Lung (tissue), 12 donors: ENCODE measurements around the gene IGFBP1. TPM values are rescaled to one million over a fixed set of nuclear protein-coding genes. Genes with fewer than 3 reads are reported as not detected.

Source experiments
- ATAC-seq: fragments of 200-7000 bp; cut with Tn5 transposase; one replicate; pipeline ENCODE4 v1.9.1; 2020; ENCODE audit warnings: moderate number of reproducible peaks; ENCODE audit not compliant: insufficient read depth, low FRiP score
- DNase-seq, 3 donors: peaks; one replicate each; pipeline ENCODE4 v3.0.0-alpha.2; 2013 to 2017
- H3K27ac ChIP-seq, 2 donors: one replicate each; pipeline ENCODE4 v1.5.1; 2013; ENCODE audit warnings: mild to moderate bottlenecking in 2 of 2, moderate library complexity in 2 of 2, control low read depth in 1 of 2, inconsistent platforms in 1 of 2, low read depth in 1 of 2, low read length in 1 of 2
- H3K27me3 ChIP-seq, 3 donors: one replicate each; pipeline ENCODE4 v1.5.1; 2013; ENCODE audit warnings: low read length in 2 of 3; ENCODE audit not compliant: control insufficient read depth in 3 of 3, insufficient read depth in 3 of 3
- H3K36me3 ChIP-seq, 4 donors: one replicate each; pipeline ENCODE4 v1.5.1; 2013; ENCODE audit warnings: low read length in 4 of 4, mild to moderate bottlenecking in 1 of 4, moderate library complexity in 1 of 4; ENCODE audit not compliant: control insufficient read depth in 4 of 4, insufficient read depth in 4 of 4
- H3K4me1 ChIP-seq, 5 donors: one replicate each; pipeline ENCODE4 v1.5.1; 2013; ENCODE audit warnings: low read length in 5 of 5, mild to moderate bottlenecking in 2 of 5, moderate library complexity in 1 of 5; ENCODE audit not compliant: control insufficient read depth in 5 of 5, insufficient read depth in 5 of 5
- H3K4me3 ChIP-seq: one replicate; pipeline ENCODE4 v1.5.1; 2013; ENCODE audit warnings: mild to moderate bottlenecking, control low read depth, moderate library complexity
- H3K9ac ChIP-seq, 2 donors: one replicate each; pipeline ENCODE4 v1.5.1; 2013; ENCODE audit warnings: low read length in 2 of 2, control low read depth in 1 of 2; ENCODE audit not compliant: insufficient read depth in 1 of 2
- H3K9me3 ChIP-seq, 4 donors: one replicate each; pipeline ENCODE4 v1.5.1; 2013; ENCODE audit warnings: low read length in 3 of 4, mild to moderate bottlenecking in 1 of 4, moderate library complexity in 1 of 4; ENCODE audit not compliant: control insufficient read depth in 4 of 4, insufficient read depth in 3 of 4
- WGBS, 2 donors: extraction: QIAGEN DNeasy Blood & Tissue Kit; methylation state at CpG; one replicate each; pipeline ENCODE4 v1.1.7; 2013; 5-methylcytosine and 5-hydroxymethylcytosine counted together
- polyA plus RNA-seq, 2 donors: library from polyadenylated mRNA; stranded (reverse); fragments of 200-250 nt; gene quantifications; one replicate each; pipeline ENCODE4 v1.2.1, GENCODE V29; 2013
- total RNA-seq, 2 donors: library from RNA; depleted of rRNA in 1 of 2; stranded (reverse); fragments of >200 nt in 1 of 2; gene quantifications; one replicate each; pipeline ENCODE4 v1.2.1, GENCODE V29; 2014 to 2021
- TF ChIP-seq, protein P1 (sequence below): IDR thresholded peaks from 2 replicates; pipeline ENCODE4 v1.5.1; 2012; ENCODE audit warnings: mild to moderate bottlenecking; ENCODE audit errors: control extremely low read depth, extremely low read depth
- donor health status: control.
- donor health status: control.
- donor health status: Bipolar disorder and iron deficiency.
- donor health status: healthy.
- donor health status: DM: yes; HTN: yes; CAD: no.

The IGFBP1 gene
- total and polyA plus RNA-seq, 4 donors, result 0.06 TPM; not detected in 3

DNA sequence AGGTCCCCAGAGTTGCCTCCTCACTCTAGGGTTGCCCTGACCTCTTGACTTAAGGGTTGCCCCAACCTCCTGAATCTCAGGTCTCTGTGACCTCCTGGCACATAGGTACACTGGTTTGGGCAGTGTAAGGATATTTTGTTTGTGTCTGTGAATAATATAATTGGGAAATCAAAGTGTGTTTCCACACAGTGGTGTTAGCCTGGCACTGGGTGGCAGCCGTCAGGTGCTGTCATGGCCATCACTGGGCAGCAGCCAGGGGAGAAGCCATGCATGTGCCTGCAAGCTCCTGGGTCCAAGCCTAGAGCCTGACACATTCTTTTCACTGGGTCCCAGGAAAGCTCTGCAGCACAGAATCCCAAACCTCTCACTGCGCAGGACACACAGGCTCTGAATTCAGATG is 11.8 kb upstream of the IGFBP1 start:
- Histone ChIP-seq H3K4me1 (no peaks in the 10 kb centered on the region), H3K27ac (no peak overlapping the region), H3K9ac (no peak overlapping the region), H3K9me3 (peaks cover 0 to 15% (median 2%) of the 10 kb centered on the region in 4 donors), H3K36me3 (no peaks in the 10 kb centered on the region), H3K4me3 (no peak overlapping the region), H3K27me3 (no peaks in the 10 kb centered on the region)
- WGBS, 2 donors, result 93 to 100% methylated on average over 2 of the region's 2 CpGs
- TF ChIP-seq, protein P1, sequence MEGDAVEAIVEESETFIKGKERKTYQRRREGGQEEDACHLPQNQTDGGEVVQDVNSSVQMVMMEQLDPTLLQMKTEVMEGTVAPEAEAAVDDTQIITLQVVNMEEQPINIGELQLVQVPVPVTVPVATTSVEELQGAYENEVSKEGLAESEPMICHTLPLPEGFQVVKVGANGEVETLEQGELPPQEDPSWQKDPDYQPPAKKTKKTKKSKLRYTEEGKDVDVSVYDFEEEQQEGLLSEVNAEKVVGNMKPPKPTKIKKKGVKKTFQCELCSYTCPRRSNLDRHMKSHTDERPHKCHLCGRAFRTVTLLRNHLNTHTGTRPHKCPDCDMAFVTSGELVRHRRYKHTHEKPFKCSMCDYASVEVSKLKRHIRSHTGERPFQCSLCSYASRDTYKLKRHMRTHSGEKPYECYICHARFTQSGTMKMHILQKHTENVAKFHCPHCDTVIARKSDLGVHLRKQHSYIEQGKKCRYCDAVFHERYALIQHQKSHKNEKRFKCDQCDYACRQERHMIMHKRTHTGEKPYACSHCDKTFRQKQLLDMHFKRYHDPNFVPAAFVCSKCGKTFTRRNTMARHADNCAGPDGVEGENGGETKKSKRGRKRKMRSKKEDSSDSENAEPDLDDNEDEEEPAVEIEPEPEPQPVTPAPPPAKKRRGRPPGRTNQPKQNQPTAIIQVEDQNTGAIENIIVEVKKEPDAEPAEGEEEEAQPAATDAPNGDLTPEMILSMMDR, result no peak
- ATAC-seq, result no peak
- no peak for DNase-seq

DNA sequence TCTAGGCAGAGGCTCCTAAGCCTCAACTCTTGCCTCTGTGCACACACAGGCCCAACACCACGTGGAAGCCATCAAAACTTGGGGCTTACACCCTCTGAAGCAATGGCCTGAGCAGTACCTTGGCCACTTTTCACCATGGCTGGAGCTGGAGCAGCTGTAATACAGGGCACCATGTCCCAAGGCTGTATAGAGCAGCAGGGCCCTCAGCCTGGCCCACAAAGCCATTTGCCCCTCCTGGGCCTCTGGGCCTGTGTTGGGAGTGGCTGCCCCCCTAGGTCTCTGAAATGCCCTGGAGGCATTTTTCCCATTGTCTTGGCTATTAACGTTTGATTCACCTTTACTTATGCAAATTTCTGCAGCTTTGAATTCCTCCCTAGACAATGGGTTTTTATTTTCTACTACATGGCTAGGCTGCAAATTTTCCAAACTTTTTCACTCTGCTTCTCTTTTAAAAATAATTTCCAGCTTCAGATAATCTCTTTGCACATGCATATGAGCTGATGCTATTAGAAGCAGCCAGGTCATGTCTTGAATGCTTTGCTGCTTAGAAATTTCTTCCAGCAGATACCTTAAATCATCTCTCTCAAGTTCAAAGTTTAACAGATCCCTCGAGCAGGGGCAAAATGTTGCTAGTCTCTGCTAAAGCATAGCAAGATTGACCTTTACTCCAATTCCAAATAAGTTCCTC is 9.7 kb upstream of the IGFBP1 start:
- Histone ChIP-seq H3K9me3 (peaks cover 0 to 16% (median 2%) of the 10 kb centered on the region in 4 donors), H3K27ac (no peak overlapping the region), H3K36me3 (no peaks in the 10 kb centered on the region), H3K9ac (no peak overlapping the region), H3K27me3 (no peaks in the 10 kb centered on the region), H3K4me3 (no peak overlapping the region), H3K4me1 (no peaks in the 10 kb centered on the region)
- no peak for ATAC-seq
- TF ChIP-seq, protein P1, result no peak
- WGBS, 2 donors, result 30 to 65% methylated on average over 3 of the region's 3 CpGs
- no peak for DNase-seq

DNA sequence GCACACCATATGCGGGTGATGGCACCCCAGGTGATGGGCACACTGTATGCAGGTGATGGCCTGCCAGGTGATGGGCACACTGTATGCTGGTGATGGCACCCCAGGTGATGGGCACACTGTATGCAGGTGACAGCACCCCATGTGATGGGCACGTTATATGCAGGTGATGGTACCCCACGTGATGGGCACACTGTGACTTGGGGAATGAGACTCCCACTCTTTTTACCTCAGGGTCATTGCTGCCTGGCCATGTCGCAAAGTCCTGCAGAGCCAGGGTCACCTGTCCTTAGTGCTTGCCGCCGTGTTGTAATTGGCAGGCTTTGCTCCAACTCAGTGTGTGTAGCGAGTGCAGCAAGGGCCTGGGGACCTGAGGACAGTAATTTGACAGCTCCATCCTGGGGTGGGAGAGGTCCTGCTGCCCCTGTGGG is 7.8 kb upstream of the IGFBP1 start:
- Histone ChIP-seq H3K4me1 (no peaks in the 10 kb centered on the region), H3K27ac (no peak overlapping the region), H3K36me3 (no peaks in the 10 kb centered on the region), H3K9ac (no peak overlapping the region), H3K9me3 (peaks cover 0 to 16% (median 2%) of the 10 kb centered on the region in 4 donors), H3K4me3 (no peak overlapping the region), H3K27me3 (no peaks in the 10 kb centered on the region)
- DNase-seq (no peak), ATAC-seq (no peak)
- TF ChIP-seq, protein P1, result no peak
- 94% methylated on average over 7 of the region's 7 CpGs for WGBS, 2 donors
